Measurements from ENCODE around the gene HDAC9. TPM values are rescaled to one million over a fixed set of nuclear protein-coding genes. Genes with fewer than 3 reads are reported as not detected.

Gene HDAC9
- total RNA-seq, 4 donors from 2014 or later, result 10.3 to 48.4 (median 12.2) TPM

DNA sequence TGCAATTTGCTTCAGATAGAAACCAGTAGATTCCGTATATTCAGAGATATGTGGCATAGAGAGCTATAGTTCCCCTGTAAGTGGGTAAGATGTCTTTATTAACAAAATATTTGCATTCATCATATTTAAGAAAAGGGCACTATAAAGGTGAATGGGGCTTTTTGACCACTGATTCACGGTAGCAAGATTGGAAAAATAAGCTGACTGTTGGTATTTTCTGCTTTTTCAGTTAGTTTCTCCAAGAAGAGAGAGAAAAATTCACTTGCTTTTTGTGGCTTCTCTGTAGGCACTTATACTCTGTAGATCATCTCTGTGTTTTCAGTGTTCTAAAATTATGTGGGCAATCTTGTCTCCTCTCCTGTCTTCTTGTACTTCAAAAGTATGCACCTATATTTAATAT is 376.8 kb downstream of the HDAC9 start:
- no peak overlapping the region for H3K27ac ChIP-seq
- DNase-seq (ENCODE audit: low spot score in 2 of 2), result no peak
- peaks cover 0 to 3% (median under 1%) of the 10 kb centered on the region in 4 donors for H3K4me1 ChIP-seq
- H3K4me3 ChIP-seq, result no peak overlapping the region
- TF ChIP-seq POLR2A (IDR thresholded peaks at IDR 0.05), result no peak
- no peak for TF ChIP-seq EP300 (IDR thresholded peaks at IDR 0.05)
- no peak for TF ChIP-seq CTCF (IDR thresholded peaks at IDR 0.05)
- no peaks in the 10 kb centered on the region for H3K27me3 ChIP-seq
- no peaks in the 10 kb centered on the region for H3K9me3 ChIP-seq
- H3K36me3 ChIP-seq, result no peaks in the 10 kb centered on the region
- 79 to 88% methylated on average over 2 of the region's 2 CpGs for WGBS, 2 donors

GRCh38 chr7:18873734-18874336 is 378.3 kb downstream of the HDAC9 start:
- TF ChIP-seq EP300 (IDR thresholded peaks at IDR 0.05) (no peak), POLR2A (IDR thresholded peaks at IDR 0.05) (no peak), CTCF (IDR thresholded peaks at IDR 0.05) (no peak)
- Histone ChIP-seq H3K27ac (no peak overlapping the region), H3K36me3 (no peaks in the 10 kb centered on the region), H3K9me3 (peaks cover 0 to 3% (median 0%) of the 10 kb centered on the region in 4 donors), H3K27me3 (no peaks in the 10 kb centered on the region), H3K4me1 (no peaks in the 10 kb centered on the region), H3K4me3 (no peak overlapping the region)
- no peak for DNase-seq (ENCODE audit: low spot score in 2 of 2)
- 76 to 87% methylated on average over 5 of the region's 5 CpGs for WGBS, 2 donors

DNA sequence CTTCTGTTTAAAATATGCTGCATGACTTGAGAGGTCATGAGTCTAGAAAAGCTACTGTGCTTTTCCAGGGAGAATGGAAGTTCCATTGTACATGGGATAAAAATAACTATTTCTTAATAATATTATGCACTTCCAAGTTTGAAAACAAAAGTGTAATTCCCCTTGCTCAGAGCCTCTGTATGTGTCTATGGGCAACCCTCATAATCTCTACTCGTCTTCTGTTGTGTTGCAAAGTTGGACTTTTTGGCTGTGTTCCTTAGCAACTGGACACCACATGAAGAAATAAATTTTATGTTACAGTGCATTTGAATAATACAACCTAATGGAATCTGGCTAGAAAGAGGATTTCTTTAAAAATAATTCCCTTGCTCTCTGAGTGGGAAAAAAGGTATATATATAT is 379.3 kb downstream of the HDAC9 start:
- H3K9me3 ChIP-seq, result peaks cover 0 to 8% (median 0%) of the 10 kb centered on the region in 4 donors
- no peak for DNase-seq (ENCODE audit: low spot score in 2 of 2)
- TF ChIP-seq CTCF (IDR thresholded peaks at IDR 0.05) (no peak), POLR2A (IDR thresholded peaks at IDR 0.05) (no peak), EP300 (IDR thresholded peaks at IDR 0.05) (no peak)
- no peak overlapping the region for H3K4me3 ChIP-seq
- no peak overlapping the region for H3K27ac ChIP-seq
- 63 to 83% methylated on average over 1 of the region's 1 CpG for WGBS, 2 donors
- no peaks in the 10 kb centered on the region for H3K27me3 ChIP-seq
- H3K4me1 ChIP-seq, result no peaks in the 10 kb centered on the region
- no peaks in the 10 kb centered on the region for H3K36me3 ChIP-seq

GRCh38 chr7:18877874-18878273 is 382.3 kb downstream of the HDAC9 start:
- no peaks in the 10 kb centered on the region for H3K4me1 ChIP-seq
- 88 to 90% methylated on average over 3 of the region's 3 CpGs for WGBS, 2 donors
- no peaks in the 10 kb centered on the region for H3K27me3 ChIP-seq
- H3K9me3 ChIP-seq, result peaks cover 0 to 8% (median 0%) of the 10 kb centered on the region in 4 donors
- DNase-seq (ENCODE audit: low spot score in 2 of 2), result no peak
- no peak overlapping the region for H3K4me3 ChIP-seq
- no peak overlapping the region for H3K27ac ChIP-seq
- no peaks in the 10 kb centered on the region for H3K36me3 ChIP-seq
- TF ChIP-seq CTCF (IDR thresholded peaks at IDR 0.05) (no peak), EP300 (IDR thresholded peaks at IDR 0.05) (no peak), POLR2A (IDR thresholded peaks at IDR 0.05) (no peak)

DNA sequence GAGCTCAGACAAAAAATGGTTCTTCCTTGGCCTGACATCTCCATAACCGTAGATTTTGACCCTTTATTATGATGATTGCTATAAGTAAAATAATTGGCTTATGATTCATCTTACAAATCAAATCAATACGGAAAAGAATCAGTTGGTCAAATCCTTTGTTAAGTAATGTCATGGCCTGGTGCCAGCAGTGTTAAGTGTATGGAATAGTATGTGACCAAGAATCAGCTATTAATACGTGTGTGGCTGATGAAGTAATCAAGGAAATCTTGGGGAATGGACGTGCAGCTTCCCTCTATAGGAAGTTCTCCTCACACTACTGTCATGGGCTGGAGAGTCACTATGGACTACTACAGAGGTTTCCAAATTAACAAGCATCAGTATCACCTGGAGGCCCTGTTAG is 391.3 kb downstream of the HDAC9 start:
- no peak overlapping the region for H3K4me3 ChIP-seq
- no peak for TF ChIP-seq EP300 (IDR thresholded peaks at IDR 0.05)
- no peak for TF ChIP-seq POLR2A (IDR thresholded peaks at IDR 0.05)
- no peak for TF ChIP-seq CTCF (IDR thresholded peaks at IDR 0.05)
- no peaks in the 10 kb centered on the region for H3K36me3 ChIP-seq
- H3K27me3 ChIP-seq, result no peaks in the 10 kb centered on the region
- 66 to 78% methylated on average over 4 of the region's 4 CpGs for WGBS, 2 donors
- peaks cover 0 to 7% (median 0%) of the 10 kb centered on the region in 4 donors for H3K4me1 ChIP-seq
- H3K9me3 ChIP-seq, result no peaks in the 10 kb centered on the region
- DNase-seq (ENCODE audit: low spot score in 2 of 2), result no peak
- H3K27ac ChIP-seq, result no peak overlapping the region
